K562 (cell line): ENCODE measurements around the gene PLSCR3. TPM values are rescaled to one million over a fixed set of nuclear protein-coding genes. Genes with fewer than 3 reads are reported as not detected.

ENCODE experiments used
- CC2D1A ChIP-seq: fragments of 450-650 bp; IDR thresholded peaks from 2 replicates; pipeline ENCODE4 v1.6.1; 2017; ENCODE audit warnings: mild to moderate bottlenecking
- HCFC1 ChIP-seq: IDR thresholded peaks from 2 replicates; pipeline ENCODE4 v1.6.1; 2012; ENCODE audit warnings: low read depth, low read length, improper control_type of control experiment
- MAFF ChIP-seq: IDR thresholded peaks from 2 replicates; pipeline ENCODE4 v1.6.1; 2012; ENCODE audit warnings: low read length, improper control_type of control experiment
- PTRF ChIP-seq: fragments of 450-650 bp; IDR thresholded peaks from 2 replicates; pipeline ENCODE4 v1.6.1; 2016; ENCODE audit warnings: mild to moderate bottlenecking, missing genetic modification characterization, missing compliant biosample characterization
- TAF7 ChIP-seq: fragments of 450-650 bp; IDR thresholded peaks from 2 replicates; pipeline ENCODE4 v1.6.1; 2016; ENCODE audit warnings: missing genetic modification characterization, missing compliant biosample characterization
- TEAD2 ChIP-seq: fragments of 450-650 bp; IDR thresholded peaks from 2 replicates; pipeline ENCODE4 v1.6.1; 2016; ENCODE audit warnings: missing genetic modification characterization, control low read depth, missing compliant biosample characterization
- USF2 ChIP-seq: sonication (generic); formaldehyde crosslinking; IDR thresholded peaks from 2 replicates; pipeline ENCODE4 v1.5.0; 2020; ENCODE audit warnings: missing genetic modification reagents
- ZBTB33 ChIP-seq: sonication (generic); formaldehyde crosslinking; IDR thresholded peaks from 2 replicates; pipeline ENCODE4 v1.8.1; 2023; ENCODE audit warnings: mild to moderate bottlenecking, missing genetic modification reagents
- ZNF197 ChIP-seq: fragments of 200-800 bp; sonication (Bioruptor generic); IDR thresholded peaks from 2 replicates; pipeline ENCODE4 v1.6.1; 2016; ENCODE audit warnings: low read depth, missing genetic modification characterization, missing compliant biosample characterization
- ZNF316 ChIP-seq: fragments of 450-650 bp; IDR thresholded peaks from 2 replicates; pipeline ENCODE4 v1.6.1; 2016
- ZNF561 ChIP-seq: fragments of 450-650 bp; formaldehyde crosslinking; conservative IDR thresholded peaks from 2 replicates; pipeline ENCODE4 v1.4.0; 2020; ENCODE audit warnings: mild to moderate bottlenecking, moderate library complexity
- ZNF655 ChIP-seq: fragments of 250-450 bp; sonication (Bioruptor Pico); IDR thresholded peaks from 2 replicates; pipeline ENCODE4 v1.5.0; 2021
- polyA plus RNA-seq, 8 experiments: library from polyadenylated mRNA; depleted of rRNA in 4 of 8; stranded (reverse) in 5 of 8; unstranded in 3 of 8; fragments of >200 nt; fragmentation: Nextera tagmentation in 2 of 8; fragmentation: Illumina TruSeq in 1 of 8; extraction: Ambion mirVana in 2 of 8; extraction: Trizol in 1 of 8; gene quantifications; 2 replicates each; pipeline versions ENCODE4 v1.2.1 to v1.2.3, GENCODE V29; 2011 to 2014; ENCODE audit warnings: inconsistent platforms in 1 of 8, missing spikeins in 1 of 8
- total RNA-seq, 7 experiments: library from RNA; depleted of rRNA in 6 of 7; stranded (reverse); fragments of >200 nt in 6 of 7; fragmentation: Illumina TruSeq in 2 of 7; extraction: Trizol in 2 of 7; gene quantifications; 2 replicates each; pipeline versions ENCODE4 v1.2.1 to v1.2.3, GENCODE V29; 2011 to 2021; ENCODE audit warnings: low replicate concordance in 1 of 7
- TF ChIP-seq, protein P1 (sequence below), 2 experiments: IDR thresholded peaks; 2 replicates each; pipeline ENCODE4 v1.6.1; 2012; ENCODE audit warnings: improper control_type of control experiment in 2 of 2, low read depth in 2 of 2, low read length in 2 of 2, borderline replicate concordance in 1 of 2
- TF ChIP-seq, protein P2 (sequence below), 2 experiments: fragments of 200-800 bp in 1 of 2; sonication (Bioruptor generic) in 1 of 2; sonication (generic) in 1 of 2; formaldehyde crosslinking in 1 of 2; IDR thresholded peaks in 1 of 2; conservative IDR thresholded peaks in 1 of 2; 2 replicates each; pipeline versions ENCODE4 v1.5.0 to v1.6.1; 2016 to 2020; ENCODE audit warnings: missing compliant biosample characterization in 1 of 2, missing genetic modification characterization in 1 of 2, missing genetic modification reagents in 1 of 2
- TF ChIP-seq, protein P3 (sequence below): fragments of 450-650 bp; IDR thresholded peaks from 2 replicates; pipeline ENCODE4 v1.6.1; 2017; ENCODE audit warnings: mild to moderate bottlenecking, moderate library complexity
- TF ChIP-seq, protein P4 (sequence below): fragments of 200-800 bp; sonication (Bioruptor generic); IDR thresholded peaks from 2 replicates; pipeline ENCODE4 v1.6.1; 2017; ENCODE audit warnings: missing genetic modification characterization, missing compliant biosample characterization

The PLSCR3 gene
- total and polyA plus RNA-seq, 9 of the 15 experiments (the other 6 are each of a cell fraction or from before 2014, with no cell fraction given), result 3.2 to 16.8 (median 4.5) TPM

DNA sequence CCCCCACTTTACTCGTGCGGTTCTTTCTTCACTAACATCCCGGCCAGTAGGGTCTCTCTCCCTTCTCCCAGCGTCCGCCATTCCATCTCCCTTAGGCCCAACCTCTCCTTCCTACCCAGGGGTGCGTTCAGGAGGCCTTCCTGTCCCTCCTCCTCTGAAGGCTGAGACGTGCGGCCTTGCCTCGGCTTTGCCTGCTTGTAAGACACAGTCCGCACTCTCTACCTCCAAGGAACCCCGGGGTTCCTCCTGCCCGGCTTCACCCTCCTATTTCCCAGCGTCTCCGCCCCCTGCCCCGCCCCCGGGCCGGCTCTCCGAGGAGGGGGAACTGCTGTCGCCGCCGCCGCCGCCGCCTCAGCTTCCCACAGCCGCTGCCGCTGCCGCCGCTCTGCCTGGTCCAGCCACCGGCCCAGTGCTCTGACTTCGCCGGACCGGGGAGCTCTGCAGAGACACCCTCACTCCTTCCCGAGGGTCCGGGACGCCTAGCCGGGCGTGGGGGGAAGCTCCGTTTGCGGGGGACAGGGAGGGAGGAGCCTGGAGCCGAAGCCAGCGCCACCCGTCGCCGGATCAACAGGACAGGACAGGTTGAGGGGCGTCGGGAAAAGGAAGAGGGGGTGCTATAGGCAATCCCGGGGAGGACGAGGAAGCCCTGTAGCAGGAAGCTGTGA lies 43.8 kb upstream of the PLSCR3 start (continued):
- TF ChIP-seq, protein P1, sequence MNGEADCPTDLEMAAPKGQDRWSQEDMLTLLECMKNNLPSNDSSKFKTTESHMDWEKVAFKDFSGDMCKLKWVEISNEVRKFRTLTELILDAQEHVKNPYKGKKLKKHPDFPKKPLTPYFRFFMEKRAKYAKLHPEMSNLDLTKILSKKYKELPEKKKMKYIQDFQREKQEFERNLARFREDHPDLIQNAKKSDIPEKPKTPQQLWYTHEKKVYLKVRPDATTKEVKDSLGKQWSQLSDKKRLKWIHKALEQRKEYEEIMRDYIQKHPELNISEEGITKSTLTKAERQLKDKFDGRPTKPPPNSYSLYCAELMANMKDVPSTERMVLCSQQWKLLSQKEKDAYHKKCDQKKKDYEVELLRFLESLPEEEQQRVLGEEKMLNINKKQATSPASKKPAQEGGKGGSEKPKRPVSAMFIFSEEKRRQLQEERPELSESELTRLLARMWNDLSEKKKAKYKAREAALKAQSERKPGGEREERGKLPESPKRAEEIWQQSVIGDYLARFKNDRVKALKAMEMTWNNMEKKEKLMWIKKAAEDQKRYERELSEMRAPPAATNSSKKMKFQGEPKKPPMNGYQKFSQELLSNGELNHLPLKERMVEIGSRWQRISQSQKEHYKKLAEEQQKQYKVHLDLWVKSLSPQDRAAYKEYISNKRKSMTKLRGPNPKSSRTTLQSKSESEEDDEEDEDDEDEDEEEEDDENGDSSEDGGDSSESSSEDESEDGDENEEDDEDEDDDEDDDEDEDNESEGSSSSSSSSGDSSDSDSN (IDR thresholded peaks at IDR 0.05; ENCODE audit: borderline replicate concordance in 1 of 2, low read depth in 2 of 2, low read length in 2 of 2), result 0 out of 4 replicates have a peak, but pooled peaks of 1 of the 2 experiments have one; percentile 4
- TF ChIP-seq ZNF197 (CRISPR knock-in tag) (no peak), ZBTB33 (CRISPR knock-in tag) (peak; percentile 32; the same call in 1 of the 2 replicates), CC2D1A (no peak), ZNF655 (no peak), TEAD2 (tag) (no peak), PTRF (tag) (no peak), ZNF316 (0 out of 2 replicates have a peak, but pooled peaks have one; percentile 0), MAFF (no peak), ZNF561 (CRISPR knock-in tag) (no peak), USF2 (CRISPR knock-in tag) (no peak), HCFC1 (no peak), TAF7 (tag) (no peak)
- TF ChIP-seq, protein P2, sequence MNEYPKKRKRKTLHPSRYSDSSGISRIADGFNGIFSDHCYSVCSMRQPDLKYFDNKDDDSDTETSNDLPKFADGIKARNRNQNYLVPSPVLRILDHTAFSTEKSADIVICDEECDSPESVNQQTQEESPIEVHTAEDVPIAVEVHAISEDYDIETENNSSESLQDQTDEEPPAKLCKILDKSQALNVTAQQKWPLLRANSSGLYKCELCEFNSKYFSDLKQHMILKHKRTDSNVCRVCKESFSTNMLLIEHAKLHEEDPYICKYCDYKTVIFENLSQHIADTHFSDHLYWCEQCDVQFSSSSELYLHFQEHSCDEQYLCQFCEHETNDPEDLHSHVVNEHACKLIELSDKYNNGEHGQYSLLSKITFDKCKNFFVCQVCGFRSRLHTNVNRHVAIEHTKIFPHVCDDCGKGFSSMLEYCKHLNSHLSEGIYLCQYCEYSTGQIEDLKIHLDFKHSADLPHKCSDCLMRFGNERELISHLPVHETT (CRISPR knock-in tag; conservative IDR thresholded peaks at IDR 0.05 in 1 of 2, IDR thresholded peaks at IDR 0.05 in 1 of 2), result no peak
- TF ChIP-seq, protein P3, sequence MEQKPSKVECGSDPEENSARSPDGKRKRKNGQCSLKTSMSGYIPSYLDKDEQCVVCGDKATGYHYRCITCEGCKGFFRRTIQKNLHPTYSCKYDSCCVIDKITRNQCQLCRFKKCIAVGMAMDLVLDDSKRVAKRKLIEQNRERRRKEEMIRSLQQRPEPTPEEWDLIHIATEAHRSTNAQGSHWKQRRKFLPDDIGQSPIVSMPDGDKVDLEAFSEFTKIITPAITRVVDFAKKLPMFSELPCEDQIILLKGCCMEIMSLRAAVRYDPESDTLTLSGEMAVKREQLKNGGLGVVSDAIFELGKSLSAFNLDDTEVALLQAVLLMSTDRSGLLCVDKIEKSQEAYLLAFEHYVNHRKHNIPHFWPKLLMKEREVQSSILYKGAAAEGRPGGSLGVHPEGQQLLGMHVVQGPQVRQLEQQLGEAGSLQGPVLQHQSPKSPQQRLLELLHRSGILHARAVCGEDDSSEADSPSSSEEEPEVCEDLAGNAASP, result no peak
- TF ChIP-seq, protein P4, sequence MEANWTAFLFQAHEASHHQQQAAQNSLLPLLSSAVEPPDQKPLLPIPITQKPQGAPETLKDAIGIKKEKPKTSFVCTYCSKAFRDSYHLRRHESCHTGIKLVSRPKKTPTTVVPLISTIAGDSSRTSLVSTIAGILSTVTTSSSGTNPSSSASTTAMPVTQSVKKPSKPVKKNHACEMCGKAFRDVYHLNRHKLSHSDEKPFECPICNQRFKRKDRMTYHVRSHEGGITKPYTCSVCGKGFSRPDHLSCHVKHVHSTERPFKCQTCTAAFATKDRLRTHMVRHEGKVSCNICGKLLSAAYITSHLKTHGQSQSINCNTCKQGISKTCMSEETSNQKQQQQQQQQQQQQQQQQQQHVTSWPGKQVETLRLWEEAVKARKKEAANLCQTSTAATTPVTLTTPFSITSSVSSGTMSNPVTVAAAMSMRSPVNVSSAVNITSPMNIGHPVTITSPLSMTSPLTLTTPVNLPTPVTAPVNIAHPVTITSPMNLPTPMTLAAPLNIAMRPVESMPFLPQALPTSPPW, result peak; percentile 59; the same call in 1 of the 2 replicates
